Measurements from ENCODE around the gene PTX4.

The PTX4 gene

DNA sequence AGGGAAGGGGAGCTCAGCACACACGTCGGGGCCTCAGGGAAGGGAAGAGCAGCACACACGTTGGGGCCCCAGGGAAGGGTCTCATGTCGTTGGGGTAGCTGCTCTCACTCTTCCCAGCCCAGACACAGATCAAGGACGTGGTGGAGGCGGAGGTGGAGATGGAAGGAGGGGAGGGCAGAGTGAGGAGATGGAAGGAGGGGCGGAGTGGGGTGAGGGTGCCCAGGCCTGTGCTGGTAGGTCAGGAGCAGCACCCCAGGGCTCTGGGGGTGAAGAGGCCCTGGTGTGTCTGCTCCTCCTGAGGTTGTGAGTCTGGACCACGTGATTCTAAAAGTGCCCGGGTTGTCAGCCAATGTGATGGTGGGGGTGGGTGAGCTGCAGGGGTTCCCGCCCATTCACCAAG lies 28.8 kb downstream of the PTX4 start:
- no peak for DNase-seq (ENCODE audit: low spot score)

DNA sequence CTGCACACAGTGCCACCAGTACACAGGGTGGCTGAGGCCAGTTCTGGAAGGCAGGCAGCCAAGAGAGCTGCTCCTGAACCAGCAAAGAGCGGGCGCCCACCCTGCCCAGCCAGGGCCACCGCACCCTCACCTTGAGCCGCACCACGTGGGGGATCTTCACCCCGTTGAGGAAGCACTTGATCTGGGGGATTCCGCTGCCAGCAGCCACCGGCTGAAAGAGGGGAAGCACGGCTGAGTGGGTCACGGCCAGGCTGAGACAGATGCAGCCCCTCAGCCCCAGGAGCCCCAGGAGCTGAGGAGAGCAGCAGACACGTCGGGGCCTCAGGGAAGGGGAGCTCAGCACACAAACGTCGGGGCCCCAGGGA lies 29.8 kb downstream of the PTX4 start:
- DNase-seq (ENCODE audit: low spot score) = no peak

- no peak for DNase-seq (ENCODE audit: low spot score)
Observed at GRCh38 chr16:1458336-1458976, 30.3 kb downstream of the PTX4 start.

DNA sequence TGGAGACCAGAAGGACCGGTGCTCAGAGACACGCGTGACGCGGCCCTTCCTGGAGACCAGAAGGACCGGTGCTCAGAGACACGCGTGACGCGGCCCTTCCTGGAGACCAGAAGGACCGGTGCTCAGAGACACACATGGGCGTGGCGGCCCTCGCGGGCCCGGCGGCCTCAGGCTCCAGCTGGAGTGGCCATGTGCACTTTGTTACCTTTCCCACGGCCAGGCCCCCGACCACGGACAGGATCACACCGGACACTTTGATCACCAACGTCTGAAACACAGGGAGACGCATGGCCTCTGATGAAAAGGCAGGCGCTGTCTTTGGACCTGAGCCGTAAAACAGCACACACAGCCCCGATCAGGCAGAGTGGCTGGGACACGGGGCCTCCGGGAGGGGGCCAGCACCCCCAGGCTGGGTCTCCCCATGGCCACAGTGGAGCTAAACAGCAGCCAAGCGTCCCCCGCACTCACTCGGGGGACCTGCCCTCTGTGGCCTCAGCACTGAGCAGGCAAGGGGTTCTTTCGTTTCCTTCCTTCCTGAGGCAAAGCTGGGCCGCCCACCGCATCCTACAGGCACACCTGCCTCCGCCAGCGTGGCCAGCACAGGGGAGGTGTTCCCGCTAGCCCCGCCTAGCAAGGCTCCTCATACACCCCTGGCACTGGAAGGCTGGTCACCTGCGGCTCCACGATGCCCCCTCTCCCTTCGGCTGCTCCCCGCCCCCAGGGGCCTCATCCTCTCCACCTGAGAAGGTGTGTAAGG lies 31.1 kb downstream of the PTX4 start:
- no peak for DNase-seq (ENCODE audit: low spot score)

DNA sequence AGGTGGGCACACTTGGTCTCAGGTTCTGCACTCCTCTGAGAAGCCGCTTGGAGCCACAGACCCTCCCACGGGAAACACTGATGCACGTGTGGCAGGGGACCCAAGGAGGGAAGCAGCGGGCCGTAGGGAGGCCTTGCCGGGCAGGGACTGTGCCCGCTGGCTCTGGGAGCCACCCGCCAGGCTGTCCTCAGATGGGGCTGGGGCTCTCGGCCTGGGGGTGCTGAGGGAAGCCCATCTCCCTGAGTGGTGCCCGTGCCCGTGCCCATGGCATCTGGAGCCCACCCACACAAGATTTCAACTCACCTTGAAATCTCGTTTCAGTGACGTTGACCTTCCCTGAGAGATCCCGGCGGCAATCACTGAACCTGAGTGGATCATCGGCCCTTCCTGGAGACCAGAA lies 31.8 kb downstream of the PTX4 start:
- DNase-seq (ENCODE audit: low spot score) = no peak

GRCh38 chr16:1455190-1456171 lies 33.3 kb downstream of the PTX4 start:
- no peak for DNase-seq (ENCODE audit: low spot score)

DNA sequence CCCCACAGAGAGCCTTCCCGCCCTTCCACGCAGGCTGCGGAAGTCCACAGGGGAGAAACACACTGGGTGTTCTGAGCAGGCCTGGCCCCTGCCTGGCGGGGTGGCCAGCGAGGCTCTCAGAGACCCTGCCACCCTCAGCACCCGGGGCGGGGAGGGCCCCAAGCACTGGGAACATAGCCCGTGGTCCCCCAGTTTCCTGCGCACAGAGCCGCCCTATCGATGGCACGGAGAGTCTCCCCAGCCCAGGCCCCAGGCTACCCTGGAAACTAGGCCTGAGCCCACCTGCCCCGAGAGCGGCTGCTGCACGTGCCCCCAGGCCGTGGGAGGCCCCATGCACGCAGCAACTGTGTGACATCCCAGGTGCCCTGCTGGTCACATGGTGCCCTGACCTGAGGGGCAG lies 34.2 kb downstream of the PTX4 start:
- no peak for DNase-seq (ENCODE audit: low spot score)

GRCh38 chr16:1453316-1453715 lies 35.4 kb downstream of the PTX4 start:
- DNase-seq (ENCODE audit: low spot score) = no peak

- no peak for DNase-seq (ENCODE audit: low spot score)
Observed at GRCh38 chr16:1452530-1452929, 36.2 kb downstream of the PTX4 start.

DNA sequence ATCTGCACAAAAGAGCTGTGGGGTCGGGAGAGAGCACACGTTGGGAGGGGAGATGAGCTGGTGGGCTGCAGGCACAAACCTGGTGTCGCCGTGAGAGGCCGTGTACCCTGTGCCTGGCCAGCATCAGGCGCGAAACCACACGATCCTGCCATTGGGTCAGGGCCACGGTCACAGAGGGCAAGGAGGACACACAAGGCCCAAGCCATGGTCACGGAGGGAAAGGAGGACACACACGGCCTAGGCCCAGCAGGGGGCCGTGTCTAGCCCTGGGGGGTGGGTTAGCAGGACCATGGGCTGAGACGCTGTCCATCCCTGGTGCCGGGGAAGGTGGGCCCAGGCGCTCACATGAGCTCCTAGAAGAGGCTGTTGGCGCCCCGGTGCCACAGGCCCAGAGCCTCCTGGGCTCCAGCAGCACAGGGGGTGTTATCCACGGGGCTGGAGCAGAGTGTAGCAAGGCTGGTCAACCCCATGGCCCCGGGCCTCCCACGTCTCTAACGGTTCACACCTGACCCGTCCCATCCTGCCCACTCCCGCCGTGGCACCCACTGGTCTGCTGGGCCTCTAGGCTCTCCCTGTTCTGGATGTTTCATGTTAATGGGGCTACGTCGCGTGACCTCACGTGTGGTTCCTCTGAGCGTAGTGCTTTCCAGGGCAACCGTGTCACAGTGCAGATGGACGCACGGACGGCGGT lies 36.9 kb downstream of the PTX4 start:
- DNase-seq (ENCODE audit: low spot score) = no peak

- no peak for DNase-seq (ENCODE audit: low spot score)
Observed at GRCh38 chr16:1450841-1451240, 37.9 kb downstream of the PTX4 start.

DNA sequence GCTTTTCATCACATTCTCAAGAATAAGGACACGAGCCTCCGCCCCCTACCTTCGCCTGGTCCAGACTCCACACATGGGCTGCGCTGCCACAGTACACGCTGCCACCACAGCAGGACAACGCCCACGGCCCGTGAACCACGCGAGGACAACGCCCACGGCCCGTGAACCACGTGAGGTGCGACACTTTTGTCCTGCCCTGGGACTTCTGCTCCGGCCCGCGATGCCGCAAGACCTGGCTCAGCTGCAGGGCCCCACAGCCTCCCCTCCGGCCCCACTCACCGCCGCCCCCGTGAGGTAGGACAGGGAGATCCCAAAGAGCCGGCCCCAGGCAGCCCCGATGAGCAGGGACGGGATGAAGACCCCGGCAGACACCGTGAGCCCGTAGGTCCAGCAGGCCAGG lies 38.5 kb downstream of the PTX4 start:
- no peak for DNase-seq (ENCODE audit: low spot score)

DNA sequence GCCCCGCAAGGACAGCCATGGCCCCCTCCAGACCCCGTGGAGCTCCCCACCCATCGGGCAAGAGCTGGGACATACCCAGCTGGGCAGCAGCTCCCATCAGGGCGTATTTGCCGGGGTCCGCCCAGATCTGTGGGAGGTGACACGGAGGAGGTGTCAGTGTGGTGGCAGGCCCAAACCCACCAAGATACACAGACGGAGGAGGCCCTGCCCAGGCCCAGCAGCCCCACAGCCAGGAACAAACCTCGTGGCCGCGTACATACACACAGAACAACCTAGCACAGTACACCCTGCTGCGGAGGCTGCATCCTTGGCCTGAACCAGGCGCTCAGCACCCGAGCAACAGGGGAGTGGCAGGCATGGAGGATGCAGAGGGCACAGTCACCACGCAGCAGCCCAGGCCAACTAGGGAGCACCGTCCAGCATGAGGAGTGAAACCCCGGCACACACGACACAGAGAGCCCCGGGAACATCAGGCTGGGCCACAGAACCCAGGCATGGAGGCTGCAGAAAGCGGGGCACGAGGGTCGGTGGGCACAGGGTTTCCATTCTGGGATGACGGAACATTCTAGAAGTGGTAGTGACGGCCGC lies 39.4 kb downstream of the PTX4 start:
- no peak for DNase-seq (ENCODE audit: low spot score)

GRCh38 chr16:1448536-1449116 lies 40.1 kb downstream of the PTX4 start:
- DNase-seq (ENCODE audit: low spot score) = no peak

GRCh38 chr16:1447965-1448364 lies 40.8 kb downstream of the PTX4 start:
- DNase-seq (ENCODE audit: low spot score) = no peak

GRCh38 chr16:1446296-1447080 lies 42.3 kb downstream of the PTX4 start:
- DNase-seq (ENCODE audit: low spot score) = no peak

DNA sequence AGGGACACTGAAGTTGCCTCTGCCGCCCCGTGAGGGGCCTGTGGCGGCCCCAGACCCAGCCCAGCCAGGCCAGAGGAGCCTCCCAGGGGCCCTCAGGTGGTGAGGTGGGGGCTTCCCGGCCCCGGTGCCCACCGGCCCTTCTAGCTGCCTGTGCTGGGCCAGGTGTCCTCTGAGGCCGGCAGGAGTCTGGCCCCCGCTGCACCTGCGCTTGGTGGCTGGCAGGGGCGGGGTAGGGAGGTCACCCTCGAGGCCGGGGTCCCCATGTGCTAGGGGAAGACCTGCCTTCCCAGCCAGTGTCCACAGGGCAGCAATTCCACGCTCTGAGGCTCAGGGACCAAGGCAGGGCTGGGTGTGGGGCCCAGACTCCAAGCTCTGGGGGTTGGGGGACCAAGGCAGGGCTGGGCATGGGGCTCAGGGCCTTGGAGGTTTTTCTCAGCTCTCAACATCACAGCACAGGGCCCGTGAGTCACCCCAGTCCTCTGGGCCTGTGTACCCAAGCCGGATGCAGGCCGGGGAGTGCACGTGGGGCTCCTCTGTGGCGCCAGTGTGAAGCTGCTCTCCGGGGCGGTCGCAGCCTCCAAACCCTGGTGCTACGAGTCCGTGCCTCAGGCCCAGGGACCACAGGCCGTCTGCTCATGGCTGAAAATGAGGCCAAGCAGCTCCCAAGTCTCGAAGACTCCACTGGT lies 43.1 kb downstream of the PTX4 start:
- DNase-seq (ENCODE audit: low spot score) = no peak

GRCh38 chr16:1444730-1445517 lies 43.8 kb downstream of the PTX4 start:
- DNase-seq (ENCODE audit: low spot score) = no peak
